22Rv1 (cell line): ENCODE results near the gene SLC38A5.

Source experiments
- ZFX ChIP-seq: fragments of 450-650 bp; IDR thresholded peaks from 2 replicates; pipeline ENCODE4 v1.6.1; 2017; ENCODE audit warnings: antibody characterized with exemption, borderline replicate concordance
- TF ChIP-seq, protein P1 (sequence below): fragments of 450-650 bp; IDR thresholded peaks from 2 replicates; pipeline ENCODE4 v1.5.1; 2017; ENCODE audit warnings: mild to moderate bottlenecking

DNA sequence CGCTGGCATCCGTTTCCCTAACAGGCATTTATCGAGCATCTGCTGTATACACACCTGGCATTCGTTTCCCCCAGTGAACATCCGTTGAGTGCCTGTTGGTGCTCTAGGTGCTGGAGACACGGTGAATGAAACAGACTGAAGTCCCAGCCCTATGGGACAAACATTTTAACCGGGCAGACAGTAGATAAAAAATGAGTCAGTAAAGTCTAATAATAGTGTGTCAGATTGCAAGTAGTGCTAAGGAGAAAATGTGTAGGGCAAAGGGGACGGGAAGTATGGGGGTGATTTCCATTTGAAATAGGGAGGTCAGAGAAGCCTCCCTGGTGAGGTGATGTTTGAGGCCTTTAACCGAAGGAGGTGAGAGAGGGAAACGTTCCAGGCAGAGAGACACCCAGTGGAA, 46.2 kb upstream of the SLC38A5 start:
- TF ChIP-seq, protein P1, sequence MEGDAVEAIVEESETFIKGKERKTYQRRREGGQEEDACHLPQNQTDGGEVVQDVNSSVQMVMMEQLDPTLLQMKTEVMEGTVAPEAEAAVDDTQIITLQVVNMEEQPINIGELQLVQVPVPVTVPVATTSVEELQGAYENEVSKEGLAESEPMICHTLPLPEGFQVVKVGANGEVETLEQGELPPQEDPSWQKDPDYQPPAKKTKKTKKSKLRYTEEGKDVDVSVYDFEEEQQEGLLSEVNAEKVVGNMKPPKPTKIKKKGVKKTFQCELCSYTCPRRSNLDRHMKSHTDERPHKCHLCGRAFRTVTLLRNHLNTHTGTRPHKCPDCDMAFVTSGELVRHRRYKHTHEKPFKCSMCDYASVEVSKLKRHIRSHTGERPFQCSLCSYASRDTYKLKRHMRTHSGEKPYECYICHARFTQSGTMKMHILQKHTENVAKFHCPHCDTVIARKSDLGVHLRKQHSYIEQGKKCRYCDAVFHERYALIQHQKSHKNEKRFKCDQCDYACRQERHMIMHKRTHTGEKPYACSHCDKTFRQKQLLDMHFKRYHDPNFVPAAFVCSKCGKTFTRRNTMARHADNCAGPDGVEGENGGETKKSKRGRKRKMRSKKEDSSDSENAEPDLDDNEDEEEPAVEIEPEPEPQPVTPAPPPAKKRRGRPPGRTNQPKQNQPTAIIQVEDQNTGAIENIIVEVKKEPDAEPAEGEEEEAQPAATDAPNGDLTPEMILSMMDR = no peak
- no peak for TF ChIP-seq ZFX
